DMS53 treated with DMSO at 0.1 percent for 48 hours (cell line): ENCODE measurements around the gene ABCA4.
A peak's percentile ranks its signal among the peaks of the same experiment; 100 is the strongest.

ENCODE experiments used
- DNase-seq: peaks from one replicate; lab custom pipeline; 2025; ENCODE audit not compliant: unreplicated experiment; lab: John Stamatoyannopoulos, UW

The ABCA4 gene

GRCh38 chr1:94056171-94056570 is 64.8 kb downstream of the ABCA4 start:
- no peak for DNase-seq

GRCh38 chr1:94055459-94056122 is 65.4 kb downstream of the ABCA4 start:
- DNase-seq = no peak

GRCh38 chr1:94050675-94051074 is 70.3 kb downstream of the ABCA4 start:
- no peak for DNase-seq

- no peak for DNase-seq
Measured at GRCh38 chr1:94050254-94050653, 70.7 kb downstream of the ABCA4 start.

GRCh38 chr1:94049791-94050190 is 71.2 kb downstream of the ABCA4 start:
- DNase-seq = no peak

GRCh38 chr1:94048413-94049164 is 72.4 kb downstream of the ABCA4 start:
- DNase-seq = no peak

- no peak for DNase-seq
Measured at GRCh38 chr1:94047949-94048348, 73.0 kb downstream of the ABCA4 start.

GRCh38 chr1:94045465-94046056 is 75.4 kb downstream of the ABCA4 start:
- DNase-seq = peak; percentile 77

GRCh38 chr1:94044891-94045290 is 76.1 kb downstream of the ABCA4 start:
- no peak for DNase-seq

- no peak for DNase-seq
Measured at GRCh38 chr1:94044290-94044790, 76.6 kb downstream of the ABCA4 start.

- DNase-seq = no peak
Measured at GRCh38 chr1:94043738-94044289, 77.1 kb downstream of the ABCA4 start.

GRCh38 chr1:94042388-94042787 is 78.6 kb downstream of the ABCA4 start:
- DNase-seq = no peak

GRCh38 chr1:94039871-94040569 is 80.9 kb downstream of the ABCA4 start:
- DNase-seq = no peak

- DNase-seq = peak; percentile 76
Measured at GRCh38 chr1:94039514-94039870, 81.5 kb downstream of the ABCA4 start.

- DNase-seq = no peak
Measured at GRCh38 chr1:94038511-94038910, 82.4 kb downstream of the ABCA4 start.

GRCh38 chr1:94037392-94038229 is 83.3 kb downstream of the ABCA4 start:
- DNase-seq = no peak

GRCh38 chr1:94036730-94037129 is 84.2 kb downstream of the ABCA4 start:
- DNase-seq = no peak

- no peak for DNase-seq
Measured at GRCh38 chr1:94033849-94034248, 87.1 kb downstream of the ABCA4 start.

GRCh38 chr1:94032637-94033036 is 88.3 kb downstream of the ABCA4 start:
- no peak for DNase-seq

GRCh38 chr1:94031591-94031990 is 89.4 kb downstream of the ABCA4 start:
- no peak for DNase-seq
